ENCODE data around the gene HIVEP3.

Gene HIVEP3

DNA sequence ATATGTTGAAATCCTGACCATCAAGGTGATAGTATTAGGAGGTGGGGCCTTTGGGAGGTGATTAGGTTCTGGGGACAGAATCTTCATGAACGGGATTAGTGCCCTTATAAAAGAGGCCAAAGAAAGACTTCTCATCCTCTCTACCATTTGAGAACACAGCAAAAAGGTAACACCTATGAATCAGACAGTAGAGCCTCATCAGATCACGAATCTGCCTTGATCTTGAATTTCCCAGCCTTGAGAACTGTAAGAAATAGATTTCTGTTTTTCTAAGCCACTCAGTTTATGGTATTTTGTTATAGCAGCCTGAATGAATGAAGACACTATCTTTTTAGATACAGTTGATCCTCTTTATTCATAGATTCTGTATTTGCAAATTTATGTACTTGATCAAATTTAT, 227.3 kb downstream of the HIVEP3 start:
- Histone ChIP-seq H3K36me3 (ENCODE audit: insufficient read depth) (no peaks in the 10 kb centered on the region), H3K9ac (no peak overlapping the region), H3K4me2 (no peak overlapping the region), H4K20me1 (ENCODE audit: insufficient read depth) (no peaks in the 10 kb centered on the region), H3K79me2 (ENCODE audit: insufficient read depth, low read depth) (no peaks in the 10 kb centered on the region), H3K27ac (no peak overlapping the region), H2AFZ (ENCODE audit: low read depth) (no peak overlapping the region), H3K27me3 (ENCODE audit: insufficient read depth, low read depth) (no peaks in the 10 kb centered on the region), H3K4me3 (IDR thresholded peaks at IDR 0.05; ENCODE audit: insufficient read depth, low read depth, low read length) (no peak overlapping the region), H3K4me1 (ENCODE audit: low read depth, poor library complexity, severe bottlenecking) (peaks cover 31% of the 10 kb centered on the region)
- no peak for TF ChIP-seq CTCF (conservative IDR thresholded peaks at IDR 0.05; ENCODE audit: low read depth, low read length)

GRCh38 chr1:41690331-41690730, 228.4 kb downstream of the HIVEP3 start:
- Histone ChIP-seq H3K4me3 (IDR thresholded peaks at IDR 0.05; ENCODE audit: insufficient read depth, low read depth, low read length) (no peak overlapping the region), H4K20me1 (ENCODE audit: insufficient read depth) (no peaks in the 10 kb centered on the region), H3K9ac (no peak overlapping the region), H3K79me2 (ENCODE audit: insufficient read depth, low read depth) (no peaks in the 10 kb centered on the region), H3K27ac (no peak overlapping the region), H3K27me3 (ENCODE audit: insufficient read depth, low read depth) (no peaks in the 10 kb centered on the region), H3K4me1 (ENCODE audit: low read depth, poor library complexity, severe bottlenecking) (peaks cover 25% of the 10 kb centered on the region), H2AFZ (ENCODE audit: low read depth) (no peak overlapping the region), H3K4me2 (no peak overlapping the region), H3K36me3 (ENCODE audit: insufficient read depth) (no peaks in the 10 kb centered on the region)
- no peak for TF ChIP-seq CTCF (conservative IDR thresholded peaks at IDR 0.05; ENCODE audit: low read depth, low read length)

GRCh38 chr1:41689558-41689981, 229.2 kb downstream of the HIVEP3 start:
- no peak for TF ChIP-seq CTCF (conservative IDR thresholded peaks at IDR 0.05; ENCODE audit: low read depth, low read length)
- H2AFZ ChIP-seq (ENCODE audit: low read depth): no peak overlapping the region
- H3K4me2 ChIP-seq: 0 out of 2 replicates have a peak overlapping the region, but pooled peaks have one; percentile 9
- no peak overlapping the region for H3K4me3 ChIP-seq (IDR thresholded peaks at IDR 0.05; ENCODE audit: insufficient read depth, low read depth, low read length)
- H3K36me3 ChIP-seq (ENCODE audit: insufficient read depth): no peaks in the 10 kb centered on the region
- H3K4me1 ChIP-seq (ENCODE audit: low read depth, poor library complexity, severe bottlenecking): peaks cover 19% of the 10 kb centered on the region
- H3K27me3 ChIP-seq (ENCODE audit: insufficient read depth, low read depth): no peaks in the 10 kb centered on the region
- H3K79me2 ChIP-seq (ENCODE audit: insufficient read depth, low read depth): no peaks in the 10 kb centered on the region
- no peak overlapping the region for H3K27ac ChIP-seq
- no peak overlapping the region for H3K9ac ChIP-seq
- no peaks in the 10 kb centered on the region for H4K20me1 ChIP-seq (ENCODE audit: insufficient read depth)

DNA sequence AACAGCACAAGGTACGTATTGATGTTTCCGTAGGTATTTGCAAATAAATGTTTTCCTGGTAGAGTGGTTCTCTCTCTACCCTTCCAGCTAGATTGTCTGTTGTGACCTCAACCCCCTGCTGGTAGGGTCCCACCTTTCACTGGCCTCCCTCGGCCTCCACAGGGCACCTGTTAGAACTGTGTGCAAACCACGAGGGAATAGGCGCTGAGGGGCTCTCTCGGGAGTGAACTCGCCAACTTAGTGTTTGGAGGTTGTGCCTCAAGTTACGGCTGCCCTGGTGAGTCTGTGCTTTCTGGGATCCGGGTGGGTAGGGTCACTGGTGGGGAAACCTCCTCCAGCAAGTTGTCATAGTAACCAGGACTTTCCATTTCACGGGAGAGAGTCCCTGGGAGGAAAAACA, 229.6 kb downstream of the HIVEP3 start:
- H3K9ac ChIP-seq: no peak overlapping the region
- H3K27ac ChIP-seq: no peak overlapping the region
- H3K4me2 ChIP-seq: no peak overlapping the region
- no peak overlapping the region for H3K4me3 ChIP-seq (IDR thresholded peaks at IDR 0.05; ENCODE audit: insufficient read depth, low read depth, low read length)
- H3K79me2 ChIP-seq (ENCODE audit: insufficient read depth, low read depth): no peaks in the 10 kb centered on the region
- no peaks in the 10 kb centered on the region for H3K36me3 ChIP-seq (ENCODE audit: insufficient read depth)
- no peak for TF ChIP-seq CTCF (conservative IDR thresholded peaks at IDR 0.05; ENCODE audit: low read depth, low read length)
- no peak overlapping the region for H2AFZ ChIP-seq (ENCODE audit: low read depth)
- H3K4me1 ChIP-seq (ENCODE audit: low read depth, poor library complexity, severe bottlenecking): peaks cover 22% of the 10 kb centered on the region
- no peaks in the 10 kb centered on the region for H3K27me3 ChIP-seq (ENCODE audit: insufficient read depth, low read depth)
- H4K20me1 ChIP-seq (ENCODE audit: insufficient read depth): no peaks in the 10 kb centered on the region

Data from KMS-11 (cell line).